GM19328 (cell line): ENCODE measurements around the gene CMTM4.
"Not testable (repeated sequence)": the region's sequence is repeated elsewhere in the genome, so short reads cannot be mapped to it uniquely, and the experiment has no call there.

Experiments used
- ATAC-seq: cut with Tn5 transposase; IDR thresholded peaks from one replicate; pipeline ENCODE4 v1.9.1; 2021; ENCODE audit warnings: mild to moderate bottlenecking, moderate library complexity; ENCODE audit not compliant: unreplicated experiment

CMTM4 gene

DNA sequence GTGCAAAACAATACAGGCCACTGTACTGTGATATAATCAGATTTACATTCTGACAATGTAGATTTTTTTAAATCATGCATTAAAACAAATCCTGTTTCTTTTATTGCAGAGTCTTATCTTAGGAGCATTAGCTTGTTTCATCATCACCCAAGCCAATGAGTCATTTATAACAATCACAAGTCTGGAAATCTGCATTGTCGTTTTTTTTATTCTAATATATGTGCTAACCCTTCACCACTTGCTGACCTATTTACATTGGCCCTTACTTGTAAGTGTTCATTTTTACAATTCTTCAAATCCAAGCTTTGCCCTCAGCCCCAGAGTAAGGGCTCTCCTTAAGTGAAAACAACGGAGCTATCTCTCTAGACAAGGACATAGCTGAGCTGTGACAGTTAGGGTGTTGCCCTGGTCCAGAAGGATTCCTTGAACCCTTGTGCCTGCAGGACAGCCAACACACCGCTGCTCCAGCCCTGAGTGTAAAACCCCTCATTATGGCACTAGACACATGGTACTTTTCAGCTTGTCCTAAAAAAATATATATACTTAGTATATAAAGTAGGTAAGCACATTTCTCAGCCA is 126.6 kb downstream of the CMTM4 start:
- ATAC-seq: no peak

DNA sequence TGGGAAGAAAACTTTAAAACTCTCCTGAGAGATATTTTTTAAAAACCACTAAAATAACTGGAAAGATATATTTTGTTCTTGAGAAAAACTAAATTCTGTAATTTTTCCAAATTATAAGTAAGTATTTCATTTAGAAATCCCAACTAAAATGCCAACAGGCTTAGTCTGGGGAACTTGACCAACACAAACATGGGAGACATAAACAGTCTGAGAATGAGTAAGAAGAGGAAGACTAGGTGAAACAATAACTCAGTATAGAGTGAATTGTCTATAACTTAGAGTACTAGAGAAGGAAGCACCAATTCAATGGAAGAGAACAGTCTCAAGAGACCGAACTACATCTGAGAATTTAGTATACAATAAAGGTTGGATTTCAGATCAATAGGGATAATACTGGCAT is 127.4 kb downstream of the CMTM4 start:
- no peak for ATAC-seq

DNA sequence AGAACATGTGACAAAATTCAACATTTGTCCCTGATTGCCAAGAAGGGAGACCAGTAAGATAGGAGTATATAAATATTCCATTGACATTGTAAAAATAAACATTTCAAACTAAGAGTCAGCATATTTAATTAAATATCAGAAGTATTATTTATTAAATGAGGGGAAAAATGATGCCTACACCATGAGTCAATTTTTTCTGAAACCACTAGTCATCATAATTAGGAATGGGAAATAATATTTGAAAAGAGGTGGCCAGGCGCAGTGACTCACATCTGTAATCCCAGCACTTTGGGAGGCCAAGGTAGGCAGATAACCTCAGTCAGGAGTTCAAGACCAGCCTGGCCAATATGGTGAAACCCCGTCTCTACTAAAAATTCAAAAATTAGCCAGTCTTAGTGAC is 128.2 kb downstream of the CMTM4 start:
- no peak for ATAC-seq

DNA sequence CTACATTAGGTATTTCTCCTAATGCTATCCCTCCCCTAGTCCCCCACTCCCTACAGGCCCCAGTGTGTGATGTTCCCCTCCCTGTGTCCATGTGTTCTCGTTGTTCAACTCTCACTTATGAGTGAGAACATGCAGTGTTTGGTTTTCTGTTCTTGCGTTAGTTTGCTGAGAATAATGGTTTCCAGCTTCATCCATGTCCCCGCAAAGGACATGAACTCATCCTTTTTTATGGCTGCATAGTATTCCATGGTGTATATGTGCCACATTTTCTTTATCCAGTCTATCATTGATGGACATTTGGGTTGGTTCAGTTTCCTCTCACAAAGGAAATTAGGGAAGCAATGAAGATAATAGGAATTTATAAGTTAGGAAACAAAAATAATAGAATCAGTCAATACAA is 129.3 kb downstream of the CMTM4 start:
- not testable (repeated sequence) for ATAC-seq

DNA sequence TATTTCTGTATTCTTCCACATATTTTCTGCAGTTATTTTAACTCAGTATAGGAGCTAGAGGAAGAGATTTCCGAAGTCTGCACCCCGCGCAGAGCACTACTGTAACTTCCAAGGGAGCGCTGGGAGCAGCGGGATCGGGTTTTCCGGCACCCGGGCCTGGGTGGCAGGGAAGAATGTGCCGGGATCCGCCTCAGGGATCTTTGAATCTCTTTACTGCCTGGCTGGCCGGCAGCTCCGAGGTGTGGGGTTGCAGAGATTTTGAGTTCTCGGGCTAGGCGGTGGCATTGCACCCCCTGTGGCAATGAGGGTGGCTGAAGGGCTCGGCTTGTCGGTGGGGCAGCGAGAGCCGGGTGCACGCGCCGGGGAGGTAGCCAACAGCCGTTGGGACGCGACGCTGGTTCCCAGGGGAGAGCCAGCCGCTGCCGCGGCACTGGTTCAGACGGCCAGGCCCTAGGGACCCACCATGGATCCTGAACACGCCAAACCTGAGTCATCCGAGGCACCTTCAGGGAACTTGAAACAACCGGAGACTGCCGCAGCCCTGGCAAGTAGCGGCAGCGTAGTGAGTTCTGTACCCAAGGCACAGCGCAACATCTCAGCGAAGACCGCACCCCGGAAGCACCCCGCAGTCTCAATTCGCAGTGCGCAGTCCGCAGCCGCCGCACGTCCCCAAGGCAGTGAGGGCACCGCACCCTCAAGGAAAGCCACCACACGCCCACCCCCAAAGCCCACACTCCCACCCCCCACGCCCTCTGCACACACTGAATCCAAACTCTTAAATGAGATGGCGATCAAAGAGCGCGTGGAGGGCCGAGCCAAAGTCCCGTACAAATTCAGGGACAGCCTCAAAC is 130.3 kb downstream of the CMTM4 start, which contains the start of gene CMTM1:
CMTM1 (plus strand) TSS at position 389 of the 851 bp plus-strand sequence; CDS start at position 464, 75 bp downstream.
- no peak for ATAC-seq
